ENCODE results near the gene GVQW3. TPM values are rescaled to one million over a fixed set of nuclear protein-coding genes. Genes with fewer than 3 reads are reported as not detected.

GVQW3 gene
- total RNA-seq, 1 donor from 2014 or later = 3.8 TPM

- peaks cover 34% of the 10 kb centered on the region for H3K36me3 Mint-ChIP-seq (ENCODE audit: unreplicated experiment)
- H3K27me3 Mint-ChIP-seq (ENCODE audit: unreplicated experiment) = no peaks in the 10 kb centered on the region
- peaks cover 6% of the 10 kb centered on the region for H3K4me1 Mint-ChIP-seq (ENCODE audit: unreplicated experiment)
- H3K4me3 Mint-ChIP-seq (ENCODE audit: unreplicated experiment) = no peak overlapping the region
- DNase-seq (ENCODE audit: extremely low spot score, unreplicated experiment) = no peak
- no peaks in the 10 kb centered on the region for H3K9me3 Mint-ChIP-seq (ENCODE audit: unreplicated experiment)
- H3K27ac Mint-ChIP-seq (ENCODE audit: unreplicated experiment) = no peak overlapping the region
- no peak for TF ChIP-seq CTCF (IDR thresholded peaks at IDR 0.05)
Measured at GRCh38 chr11:76361374-76361773, 19.7 kb upstream of the GVQW3 start.

DNA sequence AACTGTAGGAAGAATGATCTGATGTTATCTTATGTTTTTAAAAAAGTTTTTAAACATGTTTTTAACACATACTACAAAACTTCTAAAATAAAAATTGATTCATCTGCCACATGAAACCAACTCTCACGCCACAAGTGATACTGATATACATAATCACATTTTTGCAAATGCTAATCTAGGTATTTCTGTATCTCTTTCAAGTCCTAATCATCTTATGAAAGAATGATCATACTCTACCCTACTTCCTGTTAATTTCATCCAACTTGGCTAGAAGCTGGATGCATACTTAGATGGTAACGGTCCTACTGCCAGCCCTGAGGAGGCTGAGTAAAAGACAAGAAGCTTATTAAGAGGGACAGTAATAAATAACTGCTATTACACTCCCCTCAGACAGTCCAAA is 19.3 kb upstream of the GVQW3 start:
- Mint-ChIP-seq H3K27me3 (ENCODE audit: unreplicated experiment) (no peaks in the 10 kb centered on the region), H3K27ac (ENCODE audit: unreplicated experiment) (no peak overlapping the region), H3K4me3 (ENCODE audit: unreplicated experiment) (no peak overlapping the region), H3K9me3 (ENCODE audit: unreplicated experiment) (no peaks in the 10 kb centered on the region), H3K4me1 (ENCODE audit: unreplicated experiment) (peaks cover 6% of the 10 kb centered on the region), H3K36me3 (ENCODE audit: unreplicated experiment) (peaks cover 34% of the 10 kb centered on the region)
- no peak for DNase-seq (ENCODE audit: extremely low spot score, unreplicated experiment)
- TF ChIP-seq CTCF (IDR thresholded peaks at IDR 0.05) = no peak

GRCh38 chr11:76362716-76363115 is 18.4 kb upstream of the GVQW3 start:
- Mint-ChIP-seq H3K27ac (ENCODE audit: unreplicated experiment) (no peak overlapping the region), H3K4me1 (ENCODE audit: unreplicated experiment) (peaks cover 8% of the 10 kb centered on the region), H3K27me3 (ENCODE audit: unreplicated experiment) (no peaks in the 10 kb centered on the region), H3K36me3 (ENCODE audit: unreplicated experiment) (peaks cover 30% of the 10 kb centered on the region), H3K9me3 (ENCODE audit: unreplicated experiment) (no peaks in the 10 kb centered on the region), H3K4me3 (ENCODE audit: unreplicated experiment) (no peak overlapping the region)
- no peak for DNase-seq (ENCODE audit: extremely low spot score, unreplicated experiment)
- TF ChIP-seq CTCF (IDR thresholded peaks at IDR 0.05) = no peak

DNA sequence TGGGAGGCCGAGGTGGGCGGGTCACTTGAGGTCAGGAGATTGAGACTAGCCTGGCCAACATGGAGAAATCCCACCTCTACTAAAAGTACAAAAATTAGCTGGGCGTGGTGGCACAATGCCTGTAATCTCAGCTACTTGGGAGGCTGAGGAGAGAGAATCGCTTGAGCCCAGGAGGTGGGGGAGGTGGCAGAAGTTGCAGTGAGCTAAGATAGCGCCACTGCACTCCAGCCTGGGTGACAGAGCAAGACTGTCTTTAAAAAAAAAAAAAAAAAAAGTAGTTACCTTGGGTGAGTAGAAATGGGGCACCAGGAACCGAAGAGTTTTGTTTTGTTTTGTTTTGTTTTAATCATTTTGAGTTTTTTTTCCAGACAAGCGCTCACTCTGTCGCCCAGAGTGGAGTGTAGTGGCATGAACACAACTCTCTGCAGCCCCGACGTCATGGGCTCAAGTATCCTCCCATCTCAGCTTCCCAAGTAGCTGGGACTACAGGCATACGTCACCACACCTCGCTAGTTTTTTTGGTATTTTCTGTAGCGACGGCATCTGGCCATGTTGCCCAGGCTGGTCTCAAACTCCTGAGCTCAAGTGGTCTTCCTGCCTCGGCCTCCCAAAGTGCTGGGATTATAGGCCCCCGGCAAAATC is 16.0 kb upstream of the GVQW3 start:
- TF ChIP-seq CTCF (IDR thresholded peaks at IDR 0.05) = no peak
- H3K9me3 Mint-ChIP-seq (ENCODE audit: unreplicated experiment) = no peaks in the 10 kb centered on the region
- H3K4me3 Mint-ChIP-seq (ENCODE audit: unreplicated experiment) = no peak overlapping the region
- H3K36me3 Mint-ChIP-seq (ENCODE audit: unreplicated experiment) = peaks cover 16% of the 10 kb centered on the region
- H3K27me3 Mint-ChIP-seq (ENCODE audit: unreplicated experiment) = no peaks in the 10 kb centered on the region
- peaks cover 17% of the 10 kb centered on the region for H3K4me1 Mint-ChIP-seq (ENCODE audit: unreplicated experiment)
- DNase-seq (ENCODE audit: extremely low spot score, unreplicated experiment) = no peak
- no peak overlapping the region for H3K27ac Mint-ChIP-seq (ENCODE audit: unreplicated experiment)

DNA sequence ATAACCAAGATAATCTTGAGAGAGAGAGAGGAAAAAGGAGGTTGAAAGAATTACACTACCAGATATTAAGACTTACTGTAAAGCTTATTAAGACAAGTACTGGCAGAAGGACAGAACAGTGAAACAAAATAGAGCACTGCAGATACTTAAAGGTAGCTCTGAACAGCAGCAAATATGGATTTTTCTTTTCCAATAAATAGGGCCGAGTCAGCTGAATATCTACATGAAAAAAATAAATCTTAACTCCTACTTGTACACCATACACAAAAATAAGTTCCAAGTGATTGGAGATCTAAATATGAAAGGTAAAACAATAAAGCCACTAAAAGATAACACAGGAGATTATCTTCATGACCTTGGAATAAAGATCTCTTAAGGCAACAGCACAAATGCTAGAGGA is 12.6 kb upstream of the GVQW3 start:
- H3K27ac Mint-ChIP-seq (ENCODE audit: unreplicated experiment) = no peak overlapping the region
- no peaks in the 10 kb centered on the region for H3K9me3 Mint-ChIP-seq (ENCODE audit: unreplicated experiment)
- DNase-seq (ENCODE audit: extremely low spot score, unreplicated experiment) = no peak
- H3K4me1 Mint-ChIP-seq (ENCODE audit: unreplicated experiment) = peaks cover 21% of the 10 kb centered on the region
- peaks cover 9% of the 10 kb centered on the region for H3K36me3 Mint-ChIP-seq (ENCODE audit: unreplicated experiment)
- TF ChIP-seq CTCF (IDR thresholded peaks at IDR 0.05) = no peak
- H3K4me3 Mint-ChIP-seq (ENCODE audit: unreplicated experiment) = no peak overlapping the region
- H3K27me3 Mint-ChIP-seq (ENCODE audit: unreplicated experiment) = no peaks in the 10 kb centered on the region

Measured in osteocyte (in vitro differentiated cells).